Measurements from ENCODE around the gene SLC35F5. TPM values are rescaled to one million over a fixed set of nuclear protein-coding genes. Genes with fewer than 3 reads are reported as not detected.

SLC35F5 gene
- total and polyA plus RNA-seq, 2 experiments from 2014 or later: 10.9 to 30.5 TPM

DNA sequence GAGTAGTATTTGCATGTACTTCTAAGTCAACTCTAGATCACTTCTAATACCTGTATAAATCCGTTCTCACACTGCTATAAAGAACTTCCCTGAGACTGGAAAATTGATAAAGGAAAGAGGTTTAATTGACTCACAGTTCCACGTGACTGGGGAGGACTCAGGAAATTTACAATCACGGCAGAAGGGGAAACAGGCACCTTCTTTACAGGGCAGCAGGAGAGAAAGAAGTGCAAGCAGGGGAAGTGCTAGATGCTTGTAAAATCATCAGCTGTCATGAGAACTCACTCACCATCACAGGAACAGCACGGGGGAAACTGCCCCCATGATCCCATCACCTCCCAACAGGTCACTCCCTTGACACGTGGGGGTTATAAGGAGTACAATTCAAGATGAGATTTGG lies 24.0 kb upstream of the SLC35F5 start:
- no peak overlapping the region for H3K27ac ChIP-seq (ENCODE audit: low read depth)
- no peaks in the 10 kb centered on the region for H3K27me3 ChIP-seq (ENCODE audit: insufficient read depth)
- no peaks in the 10 kb centered on the region for H3K36me3 Mint-ChIP-seq (ENCODE audit: low read depth)
- H3K79me2 ChIP-seq (replicated peaks; ENCODE audit: insufficient read depth): no peaks in the 10 kb centered on the region
- ATAC-seq (no peak), DNase-seq (ENCODE audit: low spot score) (no peak)
- no peak overlapping the region for H2AFZ ChIP-seq
- no peaks in the 10 kb centered on the region for H3F3A ChIP-seq (replicated peaks; ENCODE audit: low read depth)
- H3K4me1 Mint-ChIP-seq: no peaks in the 10 kb centered on the region
- H3K9me3 Mint-ChIP-seq: no peaks in the 10 kb centered on the region
- no peak overlapping the region for H3K4me3 ChIP-seq
- no peaks in the 10 kb centered on the region for H3K27me3 Mint-ChIP-seq (ENCODE audit: insufficient read depth, low read depth, poor library complexity)
- H3K4me2 ChIP-seq: no peak overlapping the region
- H3K36me3 ChIP-seq (ENCODE audit: insufficient read depth): no peaks in the 10 kb centered on the region
- no peak overlapping the region for H3K27ac Mint-ChIP-seq
- no peaks in the 10 kb centered on the region for H3K4me1 ChIP-seq (ENCODE audit: insufficient read depth)
- TF ChIP-seq, protein P1, sequence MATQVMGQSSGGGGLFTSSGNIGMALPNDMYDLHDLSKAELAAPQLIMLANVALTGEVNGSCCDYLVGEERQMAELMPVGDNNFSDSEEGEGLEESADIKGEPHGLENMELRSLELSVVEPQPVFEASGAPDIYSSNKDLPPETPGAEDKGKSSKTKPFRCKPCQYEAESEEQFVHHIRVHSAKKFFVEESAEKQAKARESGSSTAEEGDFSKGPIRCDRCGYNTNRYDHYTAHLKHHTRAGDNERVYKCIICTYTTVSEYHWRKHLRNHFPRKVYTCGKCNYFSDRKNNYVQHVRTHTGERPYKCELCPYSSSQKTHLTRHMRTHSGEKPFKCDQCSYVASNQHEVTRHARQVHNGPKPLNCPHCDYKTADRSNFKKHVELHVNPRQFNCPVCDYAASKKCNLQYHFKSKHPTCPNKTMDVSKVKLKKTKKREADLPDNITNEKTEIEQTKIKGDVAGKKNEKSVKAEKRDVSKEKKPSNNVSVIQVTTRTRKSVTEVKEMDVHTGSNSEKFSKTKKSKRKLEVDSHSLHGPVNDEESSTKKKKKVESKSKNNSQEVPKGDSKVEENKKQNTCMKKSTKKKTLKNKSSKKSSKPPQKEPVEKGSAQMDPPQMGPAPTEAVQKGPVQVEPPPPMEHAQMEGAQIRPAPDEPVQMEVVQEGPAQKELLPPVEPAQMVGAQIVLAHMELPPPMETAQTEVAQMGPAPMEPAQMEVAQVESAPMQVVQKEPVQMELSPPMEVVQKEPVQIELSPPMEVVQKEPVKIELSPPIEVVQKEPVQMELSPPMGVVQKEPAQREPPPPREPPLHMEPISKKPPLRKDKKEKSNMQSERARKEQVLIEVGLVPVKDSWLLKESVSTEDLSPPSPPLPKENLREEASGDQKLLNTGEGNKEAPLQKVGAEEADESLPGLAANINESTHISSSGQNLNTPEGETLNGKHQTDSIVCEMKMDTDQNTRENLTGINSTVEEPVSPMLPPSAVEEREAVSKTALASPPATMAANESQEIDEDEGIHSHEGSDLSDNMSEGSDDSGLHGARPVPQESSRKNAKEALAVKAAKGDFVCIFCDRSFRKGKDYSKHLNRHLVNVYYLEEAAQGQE (IDR thresholded peaks at IDR 0.05; ENCODE audit: unreplicated experiment): no peak
- TF ChIP-seq POLR2AphosphoS5 (IDR thresholded peaks at IDR 0.05; ENCODE audit: low read depth): no peak
- TF ChIP-seq JUNB (IDR thresholded peaks at IDR 0.05; ENCODE audit: unreplicated experiment): no peak
- no peak for TF ChIP-seq STAT1 (IDR thresholded peaks at IDR 0.05; ENCODE audit: unreplicated experiment)
- TF ChIP-seq CREB1 (CRISPR knock-in tag; IDR thresholded peaks at IDR 0.05; ENCODE audit: low read depth): no peak
- no peak for TF ChIP-seq EZH2 (IDR thresholded peaks at IDR 0.05; ENCODE audit: low read depth, unreplicated experiment)
- no peak for TF ChIP-seq ZNF462 (CRISPR knock-in tag; IDR thresholded peaks at IDR 0.05)
- no peak for TF ChIP-seq EZH2phosphoT487 (IDR thresholded peaks at IDR 0.05; ENCODE audit: unreplicated experiment)
- no peak for TF ChIP-seq ZNF331 (CRISPR knock-in tag; IDR thresholded peaks at IDR 0.05; ENCODE audit: low read depth)
- TF ChIP-seq ETS1 (IDR thresholded peaks at IDR 0.05): no peak
- no peak for TF ChIP-seq NANOG (IDR thresholded peaks at IDR 0.05; ENCODE audit: borderline replicate concordance)
- TF ChIP-seq, protein P2, sequence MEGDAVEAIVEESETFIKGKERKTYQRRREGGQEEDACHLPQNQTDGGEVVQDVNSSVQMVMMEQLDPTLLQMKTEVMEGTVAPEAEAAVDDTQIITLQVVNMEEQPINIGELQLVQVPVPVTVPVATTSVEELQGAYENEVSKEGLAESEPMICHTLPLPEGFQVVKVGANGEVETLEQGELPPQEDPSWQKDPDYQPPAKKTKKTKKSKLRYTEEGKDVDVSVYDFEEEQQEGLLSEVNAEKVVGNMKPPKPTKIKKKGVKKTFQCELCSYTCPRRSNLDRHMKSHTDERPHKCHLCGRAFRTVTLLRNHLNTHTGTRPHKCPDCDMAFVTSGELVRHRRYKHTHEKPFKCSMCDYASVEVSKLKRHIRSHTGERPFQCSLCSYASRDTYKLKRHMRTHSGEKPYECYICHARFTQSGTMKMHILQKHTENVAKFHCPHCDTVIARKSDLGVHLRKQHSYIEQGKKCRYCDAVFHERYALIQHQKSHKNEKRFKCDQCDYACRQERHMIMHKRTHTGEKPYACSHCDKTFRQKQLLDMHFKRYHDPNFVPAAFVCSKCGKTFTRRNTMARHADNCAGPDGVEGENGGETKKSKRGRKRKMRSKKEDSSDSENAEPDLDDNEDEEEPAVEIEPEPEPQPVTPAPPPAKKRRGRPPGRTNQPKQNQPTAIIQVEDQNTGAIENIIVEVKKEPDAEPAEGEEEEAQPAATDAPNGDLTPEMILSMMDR (conservative IDR thresholded peaks at IDR 0.05; ENCODE audit: low read depth in 2 of 2): no peak
- no peak for TF ChIP-seq ZNF114 (CRISPR knock-in tag; IDR thresholded peaks at IDR 0.05)
- no peaks in the 10 kb centered on the region for H4K20me1 ChIP-seq (replicated peaks; ENCODE audit: insufficient read depth)
- H3K9me2 ChIP-seq (ENCODE audit: insufficient read depth): no peaks in the 10 kb centered on the region
- no peak overlapping the region for H3K4me3 Mint-ChIP-seq

Measured in GM23338 (cell line).